Left lung (tissue), 10 donors: Measurements from ENCODE around the gene SLC16A7. TPM values are rescaled to one million over a fixed set of nuclear protein-coding genes. Genes with fewer than 3 reads are reported as not detected.
A peak's percentile ranks its signal among the peaks of the same experiment; 100 is the strongest.

ENCODE experiments used
- ATAC-seq: fragments of 200-7000 bp; cut with Tn5 transposase; one replicate; pipeline ENCODE4 v1.9.1; 2020; ENCODE audit warnings: moderate library complexity
- DNase-seq, 4 donors: peaks; one replicate each; pipeline ENCODE4 v3.0.0-alpha.2; 2013 to 2020
- H3K27ac ChIP-seq, 2 donors: fragments of 200-600 bp; sonication (generic) in 1 of 2; one replicate each; pipeline versions ENCODE4 v1.5.0 to v1.8.0; 2020 to 2021
- H3K27me3 ChIP-seq, 2 donors: fragments of 200-600 bp; sonication (generic) in 1 of 2; one replicate each; pipeline versions ENCODE4 v1.5.0 to v1.8.0; 2020 to 2021
- H3K36me3 ChIP-seq, 2 donors: fragments of 200-600 bp; sonication (generic) in 1 of 2; one replicate each; pipeline versions ENCODE4 v1.5.0 to v1.8.0; 2020 to 2021
- H3K4me1 ChIP-seq, 2 donors: fragments of 200-600 bp; one replicate each; pipeline ENCODE4 v1.8.0; 2021
- H3K4me3 ChIP-seq, 2 donors: fragments of 200-600 bp; sonication (generic) in 1 of 2; one replicate each; pipeline versions ENCODE4 v1.5.0 to v1.8.0; 2020 to 2021; ENCODE audit warnings: mild to moderate bottlenecking in 1 of 2
- H3K9me3 ChIP-seq, 2 donors: fragments of 200-600 bp; sonication (generic) in 1 of 2; one replicate each; pipeline versions ENCODE4 v1.5.0 to v1.8.0; 2020 to 2021
- intact Hi-C, 2 donors: fragments of 100-400 bp; cut with DNase I; formaldehyde crosslinking; loops; one replicate each; pipeline versions ENCODE4 v1.11.2 to v1.14.2; 2022
- polyA plus RNA-seq, 6 donors: library from polyadenylated mRNA; unstranded; fragments of 120-200 nt; gene quantifications; one replicate each; pipeline ENCODE4 v1.2.1, GENCODE V29; 2013; ENCODE audit not compliant: insufficient read length in 6 of 6
- total RNA-seq, 2 donors: library from RNA; stranded (reverse); fragmentation: NEBNext Ultra II Directional; extraction: Animal tissue kit (Norgen Biotek cat#: 25700); gene quantifications; one replicate each; pipeline ENCODE4 v1.2.1, GENCODE V29; 2021
- TF ChIP-seq, protein P1 (sequence below), 2 donors: fragments of 200-600 bp; sonication (generic) in 1 of 2; IDR thresholded peaks; one replicate each; pipeline versions ENCODE4 v1.5.0 to v1.8.0; 2021; ENCODE audit warnings: antibody characterized with exemption in 2 of 2
- donor health status: DM: no; HTN: yes; CAD: no.
- donor health status: DM: no; HTN: no; CAD: no.

SLC16A7 gene
- total and polyA plus RNA-seq, 8 donors: 2.5 to 33.9 (median 2.8) TPM

DNA sequence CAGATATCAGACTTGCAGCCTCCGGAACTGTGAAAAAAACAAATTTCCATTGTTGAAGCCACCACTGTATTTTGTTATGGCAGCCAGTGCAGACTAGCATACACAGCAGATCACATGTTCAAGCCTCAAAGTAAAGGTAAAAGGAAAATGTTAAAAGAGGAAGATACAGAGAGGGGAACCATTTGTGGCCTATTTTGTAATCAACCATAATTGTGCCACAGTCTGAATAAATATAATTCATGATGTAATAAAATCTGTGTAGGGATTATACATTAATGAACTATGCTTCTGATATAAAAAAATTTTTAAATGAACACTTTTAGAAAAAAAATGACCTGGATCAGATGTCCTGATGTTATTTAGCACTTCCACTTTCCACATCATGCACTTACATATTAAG is 79.6 kb downstream of the SLC16A7 start:
- no peaks in the 10 kb centered on the region for H3K27me3 ChIP-seq
- ATAC-seq: no peak
- no peaks in the 10 kb centered on the region for H3K4me1 ChIP-seq
- intact Hi-C loops: no loop called here
- DNase-seq: no peak
- TF ChIP-seq, protein P1, sequence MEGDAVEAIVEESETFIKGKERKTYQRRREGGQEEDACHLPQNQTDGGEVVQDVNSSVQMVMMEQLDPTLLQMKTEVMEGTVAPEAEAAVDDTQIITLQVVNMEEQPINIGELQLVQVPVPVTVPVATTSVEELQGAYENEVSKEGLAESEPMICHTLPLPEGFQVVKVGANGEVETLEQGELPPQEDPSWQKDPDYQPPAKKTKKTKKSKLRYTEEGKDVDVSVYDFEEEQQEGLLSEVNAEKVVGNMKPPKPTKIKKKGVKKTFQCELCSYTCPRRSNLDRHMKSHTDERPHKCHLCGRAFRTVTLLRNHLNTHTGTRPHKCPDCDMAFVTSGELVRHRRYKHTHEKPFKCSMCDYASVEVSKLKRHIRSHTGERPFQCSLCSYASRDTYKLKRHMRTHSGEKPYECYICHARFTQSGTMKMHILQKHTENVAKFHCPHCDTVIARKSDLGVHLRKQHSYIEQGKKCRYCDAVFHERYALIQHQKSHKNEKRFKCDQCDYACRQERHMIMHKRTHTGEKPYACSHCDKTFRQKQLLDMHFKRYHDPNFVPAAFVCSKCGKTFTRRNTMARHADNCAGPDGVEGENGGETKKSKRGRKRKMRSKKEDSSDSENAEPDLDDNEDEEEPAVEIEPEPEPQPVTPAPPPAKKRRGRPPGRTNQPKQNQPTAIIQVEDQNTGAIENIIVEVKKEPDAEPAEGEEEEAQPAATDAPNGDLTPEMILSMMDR (IDR thresholded peaks at IDR 0.05): no peak
- H3K4me3 ChIP-seq: no peak overlapping the region
- H3K9me3 ChIP-seq: peaks cover 0 to 9% of the 10 kb centered on the region in 2 donors
- no peaks in the 10 kb centered on the region for H3K36me3 ChIP-seq
- no peak overlapping the region for H3K27ac ChIP-seq

DNA sequence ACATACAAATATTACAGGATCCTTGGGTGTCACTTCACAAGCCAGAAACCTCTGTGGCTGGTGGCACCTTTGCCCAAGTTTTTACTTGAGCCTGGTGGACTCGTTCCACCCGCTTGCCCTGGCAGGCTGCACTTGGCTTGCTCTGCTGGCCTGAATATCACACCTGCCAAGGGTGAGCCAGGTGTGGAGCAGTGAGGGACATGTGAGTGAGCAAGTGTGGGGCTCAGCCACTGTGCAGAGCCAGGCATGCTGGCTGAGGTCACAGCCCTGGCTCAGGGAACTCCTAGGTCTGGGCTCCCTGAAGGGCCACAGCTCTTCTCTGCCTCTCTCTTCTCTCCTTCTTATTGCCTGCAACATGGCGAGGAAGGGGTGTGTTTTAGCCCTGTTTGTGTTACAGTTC is 82.0 kb downstream of the SLC16A7 start:
- intact Hi-C loops: no loop called here
- H3K36me3 ChIP-seq: no peaks in the 10 kb centered on the region
- DNase-seq: peak in 1 of 4 donors; percentile 62
- ATAC-seq: no peak
- no peak overlapping the region for H3K27ac ChIP-seq
- TF ChIP-seq, protein P1 (IDR thresholded peaks at IDR 0.05): no peak
- H3K27me3 ChIP-seq: no peaks in the 10 kb centered on the region
- H3K4me3 ChIP-seq: no peak overlapping the region
- H3K9me3 ChIP-seq: peaks cover 0 to 9% of the 10 kb centered on the region in 2 donors
- H3K4me1 ChIP-seq: no peaks in the 10 kb centered on the region

DNA sequence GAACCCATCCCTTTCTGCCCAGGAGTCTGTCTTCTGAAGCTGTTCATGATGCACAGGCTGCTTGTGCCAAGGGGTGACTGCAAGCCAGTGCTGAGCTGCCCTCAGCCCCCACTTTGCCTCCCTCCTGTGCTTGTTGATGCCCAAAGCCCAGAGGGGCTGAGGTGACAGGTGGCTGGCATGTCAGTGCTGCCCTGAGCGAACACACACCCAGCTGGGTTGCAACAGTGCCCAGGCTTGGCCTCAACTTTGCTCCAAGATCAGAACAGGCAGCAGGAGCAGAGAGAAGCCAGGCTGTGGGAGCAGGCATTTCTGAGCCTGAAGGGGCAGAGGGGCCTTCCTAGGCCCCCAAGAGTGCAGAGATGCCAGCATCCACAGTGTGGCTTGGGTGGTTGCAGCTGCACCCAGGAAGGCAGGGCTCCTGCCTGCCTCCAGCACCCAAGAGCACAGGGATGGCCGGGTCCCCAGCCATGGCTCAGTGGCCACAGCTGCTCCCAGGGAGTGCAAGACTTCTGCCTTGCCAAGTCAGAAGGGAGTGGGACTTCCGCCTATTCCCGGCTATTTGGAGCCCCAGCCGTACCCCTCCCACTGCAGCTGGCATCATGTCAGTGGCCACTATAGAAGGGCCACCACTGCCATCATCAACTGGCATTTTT is 83.1 kb downstream of the SLC16A7 start:
- TF ChIP-seq, protein P1 (IDR thresholded peaks at IDR 0.05): no peak
- H3K4me1 ChIP-seq: no peaks in the 10 kb centered on the region
- no peaks in the 10 kb centered on the region for H3K27me3 ChIP-seq
- H3K9me3 ChIP-seq: peaks cover 0 to 9% of the 10 kb centered on the region in 2 donors
- ATAC-seq: no peak
- intact Hi-C loops: no loop called here
- peak in 1 of 4 donors; percentile 54 for DNase-seq
- no peaks in the 10 kb centered on the region for H3K36me3 ChIP-seq
- no peak overlapping the region for H3K27ac ChIP-seq
- H3K4me3 ChIP-seq: no peak overlapping the region

DNA sequence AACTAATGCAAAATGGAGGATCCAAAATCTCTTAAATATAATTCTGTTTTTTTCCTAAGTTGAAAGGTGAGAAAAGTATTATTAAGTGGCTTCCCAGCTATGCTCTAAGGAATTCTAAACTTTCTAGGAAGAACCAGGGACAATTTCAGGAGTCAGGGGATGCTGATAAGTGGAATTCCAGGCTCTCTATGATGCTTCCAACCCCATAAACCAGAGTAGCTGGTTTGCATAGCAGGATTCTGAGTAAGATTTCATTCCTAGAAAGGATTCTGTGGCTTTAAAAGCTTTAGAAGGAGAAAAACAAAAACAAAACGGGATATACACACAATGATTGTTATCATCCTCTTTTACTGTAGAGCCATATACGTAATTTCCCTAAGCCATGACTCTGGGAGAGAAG is 93.9 kb downstream of the SLC16A7 start:
- H3K4me3 ChIP-seq: no peak overlapping the region
- no peaks in the 10 kb centered on the region for H3K9me3 ChIP-seq
- DNase-seq (no peak), ATAC-seq (no peak)
- intact Hi-C loops: no loop called here
- no peaks in the 10 kb centered on the region for H3K36me3 ChIP-seq
- H3K27ac ChIP-seq: no peak overlapping the region
- TF ChIP-seq, protein P1 (IDR thresholded peaks at IDR 0.05): no peak
- H3K27me3 ChIP-seq: no peaks in the 10 kb centered on the region
- no peaks in the 10 kb centered on the region for H3K4me1 ChIP-seq

DNA sequence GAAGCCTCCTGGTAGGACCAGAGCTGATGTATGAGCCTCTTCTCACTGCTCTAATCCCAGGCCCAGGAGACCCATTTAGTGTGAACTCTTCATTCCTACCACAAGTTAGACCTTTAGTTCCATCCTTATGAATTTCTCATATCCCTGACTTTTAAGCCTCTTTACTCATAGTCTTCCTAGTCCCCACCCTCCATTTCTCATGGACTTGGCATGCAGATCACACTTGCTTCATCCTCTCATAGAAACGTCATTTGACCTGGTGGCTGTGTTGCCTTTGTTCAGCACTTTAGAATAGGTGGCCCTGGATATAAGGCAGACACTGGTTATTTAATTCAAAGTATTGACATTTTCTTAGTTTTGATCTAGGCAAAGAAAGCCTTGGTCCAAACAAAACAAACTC is 99.5 kb downstream of the SLC16A7 start:
- TF ChIP-seq, protein P1 (IDR thresholded peaks at IDR 0.05): no peak
- ATAC-seq (no peak), DNase-seq (no peak)
- intact Hi-C loops: no loop called here
- Histone ChIP-seq H3K27me3 (no peaks in the 10 kb centered on the region), H3K9me3 (no peaks in the 10 kb centered on the region), H3K4me3 (no peak overlapping the region), H3K36me3 (no peaks in the 10 kb centered on the region), H3K4me1 (peaks cover 0 to 8% of the 10 kb centered on the region in 2 donors), H3K27ac (no peak overlapping the region)
